RWPE1 (cell line): ENCODE data around the gene GAN.

Source experiments
- CTCF ChIA-PET: fragments of 350-600 bp; sonication (Branson Sonifier 250); formaldehyde crosslinking; extraction: SDS; loops from one replicate; lab custom pipeline; 2021; lab: Yijun Ruan, JAX
- POLR2A ChIA-PET: fragments of 400-600 bp; formaldehyde crosslinking; extraction: SDS; loops from one replicate; lab custom pipeline; 2020; ENCODE audit warnings: antibody characterized with exemption; ENCODE audit not compliant: low non-redundant PET; lab: Yijun Ruan, JAX
- DNase-seq: peaks from one replicate; pipeline ENCODE4 v3.0.0; 2012; ENCODE audit warnings: low spot score
- H3K27ac ChIP-seq: fragments of 450-650 bp; 2 replicates; pipeline ENCODE4 v1.5.1; 2017
- TF ChIP-seq, protein P1 (sequence below): fragments of 450-650 bp; conservative IDR thresholded peaks from 2 replicates; pipeline ENCODE4 v1.5.1; 2017; ENCODE audit warnings: low read depth, mild to moderate bottlenecking

The GAN gene

DNA sequence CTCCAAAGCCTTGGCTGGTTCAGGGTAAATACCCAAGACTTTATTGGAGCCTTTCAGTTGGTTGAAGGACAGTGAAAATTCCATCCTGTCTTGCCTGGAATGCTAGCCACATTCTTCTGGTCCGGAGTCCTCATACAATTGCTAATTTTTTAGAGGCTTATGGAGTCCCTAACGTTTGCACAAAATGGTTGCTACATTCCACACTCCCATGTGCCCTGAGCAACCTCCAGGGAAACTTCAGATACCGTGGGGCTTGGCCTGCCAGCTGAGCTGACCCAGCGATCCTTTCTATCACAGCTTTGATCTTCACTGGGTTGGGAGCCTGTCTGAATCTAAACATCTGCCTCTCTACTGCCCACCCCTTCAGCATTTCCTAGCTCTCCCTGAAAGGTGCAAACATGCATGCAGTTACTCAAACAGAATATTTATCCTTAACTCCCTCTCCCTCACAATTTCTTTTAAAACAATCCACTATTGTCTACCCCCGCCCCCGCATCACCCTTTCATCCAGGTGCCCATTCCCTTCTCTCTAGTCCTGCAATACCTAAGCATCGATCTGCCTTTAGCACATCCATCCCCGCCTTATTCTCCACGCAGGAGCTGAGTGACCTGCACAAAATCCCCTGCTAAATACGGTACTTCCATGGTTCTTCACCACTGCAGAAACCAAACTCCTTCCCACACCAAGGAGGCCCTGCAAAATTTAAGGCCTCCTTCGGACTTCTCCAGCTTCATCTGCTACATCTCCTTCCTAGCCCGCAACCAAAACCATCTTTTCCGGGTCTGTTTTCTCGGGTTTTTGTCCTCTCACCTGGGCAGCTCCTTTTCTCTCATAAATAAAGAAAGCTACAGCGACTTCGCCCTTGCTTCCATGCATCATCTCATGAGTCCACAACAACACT lies 810 bp upstream of the GAN start:
- CTCF ChIA-PET, result interaction anchor here (0.5 to 0.6 kb wide), 2 partner anchors 133 to 222 kb away, joined by 3 read pairs; no protein-coding TSS in a partner anchor
- peak overlapping the region; percentile 81 for H3K27ac ChIP-seq
- POLR2A ChIA-PET, result interaction anchor here (0.6 to 0.9 kb wide), 4 partner anchors 11 to 96 kb away, joined by 3 to 4 read pairs (median 3); no protein-coding TSS in a partner anchor
- TF ChIP-seq, protein P1, sequence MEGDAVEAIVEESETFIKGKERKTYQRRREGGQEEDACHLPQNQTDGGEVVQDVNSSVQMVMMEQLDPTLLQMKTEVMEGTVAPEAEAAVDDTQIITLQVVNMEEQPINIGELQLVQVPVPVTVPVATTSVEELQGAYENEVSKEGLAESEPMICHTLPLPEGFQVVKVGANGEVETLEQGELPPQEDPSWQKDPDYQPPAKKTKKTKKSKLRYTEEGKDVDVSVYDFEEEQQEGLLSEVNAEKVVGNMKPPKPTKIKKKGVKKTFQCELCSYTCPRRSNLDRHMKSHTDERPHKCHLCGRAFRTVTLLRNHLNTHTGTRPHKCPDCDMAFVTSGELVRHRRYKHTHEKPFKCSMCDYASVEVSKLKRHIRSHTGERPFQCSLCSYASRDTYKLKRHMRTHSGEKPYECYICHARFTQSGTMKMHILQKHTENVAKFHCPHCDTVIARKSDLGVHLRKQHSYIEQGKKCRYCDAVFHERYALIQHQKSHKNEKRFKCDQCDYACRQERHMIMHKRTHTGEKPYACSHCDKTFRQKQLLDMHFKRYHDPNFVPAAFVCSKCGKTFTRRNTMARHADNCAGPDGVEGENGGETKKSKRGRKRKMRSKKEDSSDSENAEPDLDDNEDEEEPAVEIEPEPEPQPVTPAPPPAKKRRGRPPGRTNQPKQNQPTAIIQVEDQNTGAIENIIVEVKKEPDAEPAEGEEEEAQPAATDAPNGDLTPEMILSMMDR, result no peak
- DNase-seq, result no peak

DNA sequence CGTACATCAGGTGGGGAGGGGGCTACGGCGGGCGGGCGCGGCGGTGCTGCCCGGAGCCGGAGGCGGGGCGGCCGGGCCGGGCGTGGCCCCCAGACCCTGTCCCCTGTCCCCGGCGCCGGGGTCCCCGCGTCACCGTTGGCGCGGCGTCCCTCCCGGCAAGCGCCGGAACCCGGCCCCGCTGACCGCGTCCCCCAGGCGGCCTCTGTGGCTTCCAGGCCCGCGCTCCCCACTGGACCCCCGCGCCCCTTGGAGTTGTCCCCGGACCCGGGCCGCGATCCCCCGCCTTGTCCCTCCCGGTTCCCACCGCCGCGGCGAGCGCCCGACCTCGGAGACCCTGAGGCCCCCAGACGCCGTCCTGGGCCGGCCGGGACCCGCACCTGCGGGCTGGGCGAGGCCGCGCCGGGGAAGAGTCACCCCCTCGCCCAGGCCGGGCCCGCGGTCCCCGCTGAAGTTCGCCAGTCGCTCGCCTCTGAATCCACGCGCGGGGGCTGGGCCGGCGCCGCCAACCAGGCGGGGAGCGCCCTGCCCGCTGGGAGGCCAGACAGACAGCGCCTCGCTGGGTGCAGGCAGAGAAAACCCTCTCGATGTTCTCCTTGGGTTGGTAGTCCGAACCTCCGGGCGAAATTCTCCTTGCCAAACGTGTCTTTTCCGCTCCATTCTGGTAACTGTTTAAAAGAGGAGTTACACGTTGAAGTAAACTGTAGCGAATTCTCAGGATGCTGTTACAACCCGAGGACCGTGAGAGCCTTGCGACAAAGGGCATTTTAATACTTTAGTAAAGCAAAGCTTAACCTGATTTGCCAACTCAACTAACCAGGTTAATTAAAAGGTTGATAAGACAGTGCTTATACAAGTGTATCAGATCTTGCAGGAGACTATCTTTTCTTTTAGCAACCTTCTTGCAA lies 761 bp downstream of the GAN start:
- peak; percentile 44 for DNase-seq
- ChIA-PET CTCF (interaction anchor here (0.6 to 1.1 kb wide), 5 partner anchors 11 to 490 kb away, joined by 3 to 8 read pairs (median 4); no protein-coding TSS in a partner anchor), POLR2A (interaction anchor here (0.9 kb wide), 1 partner anchor 9 kb away, joined by 3 read pairs; no protein-coding TSS in a partner anchor)
- H3K27ac ChIP-seq, result peak overlapping the region; percentile 81
- TF ChIP-seq, protein P1, result peak; percentile 16; the same call in 1 of the 2 replicates

DNA sequence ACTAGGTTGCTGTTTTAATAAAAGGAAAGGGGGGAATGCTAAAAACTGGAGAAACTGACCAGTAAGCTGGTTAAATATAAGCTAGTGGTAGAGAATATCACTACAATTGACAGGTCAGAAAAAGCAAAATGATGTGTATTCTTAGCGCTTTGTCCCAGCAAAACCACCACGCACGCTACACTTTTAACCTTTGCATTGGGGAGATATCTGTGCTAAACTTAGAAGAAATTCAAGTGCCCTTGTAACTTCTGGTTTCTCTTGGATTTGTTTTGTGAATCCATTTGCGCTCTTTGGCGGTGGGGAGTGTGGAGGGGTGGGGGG lies 1.4 kb downstream of the GAN start:
- ChIA-PET CTCF (interaction anchor here (0.6 to 1.1 kb wide), 5 partner anchors 11 to 491 kb away, joined by 3 to 8 read pairs (median 4); no protein-coding TSS in a partner anchor), POLR2A (no interaction called here)
- TF ChIP-seq, protein P1, result no peak
- no peak for DNase-seq
- H3K27ac ChIP-seq, result no peak overlapping the region

GRCh38 chr16:81318711-81319110 lies 3.9 kb downstream of the GAN start:
- CTCF ChIA-PET, result interaction anchor here (0.6 to 0.7 kb wide), 3 partner anchors 38 to 422 kb away, joined by 3 to 5 read pairs (median 4); no protein-coding TSS in a partner anchor
- H3K27ac ChIP-seq, result peak overlapping the region; percentile 56
- no peak for DNase-seq
- POLR2A ChIA-PET, result no interaction called here
- TF ChIP-seq, protein P1, result no peak

- DNase-seq, result peak; percentile 41
- ChIA-PET POLR2A (no interaction called here), CTCF (interaction anchor here (0.6 to 0.7 kb wide), 4 partner anchors 39 to 421 kb away, joined by 3 to 5 read pairs (median 4); no protein-coding TSS in a partner anchor)
These were observed 4.6 kb downstream of the GAN start for GRCh38 chr16:81319221-81319912.

More at GRCh38 chr16:81319221-81319912, 4.6 kb downstream of the GAN start:
- TF ChIP-seq, protein P1, result no peak
- peak overlapping the region; percentile 56 for H3K27ac ChIP-seq
